Upper lobe of left lung (tissue), 4 donors: Measurements from ENCODE around the gene NELFE.

Experiments used
- CTCF ChIP-seq, 6 experiments: fragments of 450-650 bp in 4 of 6; fragments of 200-600 bp in 2 of 6; sonication (generic) in 2 of 6; IDR thresholded peaks; one replicate each; pipeline ENCODE4 v1.5.1; 2016 to 2019; ENCODE audit warnings: antibody characterized with exemption in 6 of 6
- POLR2A ChIP-seq, 4 donors: fragments of 450-650 bp; IDR thresholded peaks; one replicate each; pipeline ENCODE4 v1.5.1; 2016 to 2017; ENCODE audit warnings: antibody characterized with exemption in 4 of 4, mild to moderate bottlenecking in 2 of 4
- POLR2AphosphoS5 ChIP-seq, 2 donors: sonication (generic); formaldehyde crosslinking; IDR thresholded peaks; one replicate each; pipeline ENCODE4 v1.5.1; 2017; ENCODE audit warnings: antibody characterized with exemption in 2 of 2

GRCh38 chr6:31948753-31949413 lies 9.9 kb downstream of the NELFE start:
- TF ChIP-seq CTCF (IDR thresholded peaks at IDR 0.05) (no peak), POLR2A (IDR thresholded peaks at IDR 0.05) (no peak), POLR2AphosphoS5 (IDR thresholded peaks at IDR 0.05) (no peak)
